OCI-LY1 (cell line): ENCODE measurements around the gene RAD52.

ENCODE experiments used
- CTCF ChIP-seq: fragments of 200-600 bp; sonication (generic), shearing (Covaris generic); IDR thresholded peaks from 2 replicates; pipeline ENCODE4 v1.5.1; 2017; ENCODE audit warnings: mild to moderate bottlenecking, antibody characterized with exemption, low read length, moderate library complexity, mixed read lengths
- EZH2 ChIP-seq: fragments of 200-600 bp; sonication (generic), shearing (Covaris generic); IDR thresholded peaks from 2 replicates; pipeline ENCODE4 v1.8.0; 2017; ENCODE audit warnings: borderline replicate concordance, mixed run types, mild to moderate bottlenecking, antibody characterized with exemption, low read length, moderate library complexity, mixed read lengths

- TF ChIP-seq CTCF (no peak), EZH2 (no peak)
Observed at GRCh38 chr12:896031-896430, 53.5 kb downstream of the RAD52 start.
